ENCODE data around the gene ZNF398. TPM values are rescaled to one million over a fixed set of nuclear protein-coding genes. Genes with fewer than 3 reads are reported as not detected.
"Not testable (repeated sequence)": the region's sequence is repeated elsewhere in the genome, so short reads cannot be mapped to it uniquely, and the experiment has no call there.

Gene ZNF398
- total RNA-seq, 1 experiment from 2014 or later = 62.1 TPM

DNA sequence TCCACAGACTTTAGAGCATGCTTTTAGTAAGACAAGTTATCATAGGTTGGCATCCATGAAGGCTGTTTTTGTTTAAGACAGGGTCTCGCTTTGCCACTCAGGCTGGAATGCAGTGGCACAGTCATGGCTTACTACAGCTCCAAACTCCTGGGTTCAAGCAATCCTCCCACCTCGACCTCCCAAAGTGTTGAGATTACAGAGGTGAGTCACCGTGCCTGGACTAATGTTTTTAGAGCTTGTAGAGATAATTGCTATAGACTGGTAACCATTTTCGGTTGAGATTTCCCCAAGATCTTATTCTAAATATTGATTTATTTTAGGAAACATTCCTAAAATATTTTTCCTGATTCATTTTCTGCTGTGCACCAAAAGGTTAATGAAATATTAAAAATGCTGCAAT is 5.4 kb upstream of the ZNF398 start:
- H2BK120ac ChIP-seq (ENCODE audit: low read depth, low read length, poor library complexity, severe bottlenecking) = no peak overlapping the region
- whole genome bisulfite sequencing (ENCODE audit: extremely low coverage, insufficient read length, low lambda C conversion rate) = no CpG with 5 or more reads among the region's 4 CpGs
- no peak overlapping the region for H3K23ac ChIP-seq (ENCODE audit: insufficient read length, low read depth, low read length)
- no peak for TF ChIP-seq CTCF (conservative IDR thresholded peaks at IDR 0.05)
- peaks cover 4% of the 10 kb centered on the region for H3K23me2 ChIP-seq (ENCODE audit: insufficient read length, low read depth, low read length, poor library complexity, severe bottlenecking)
- H2BK5ac ChIP-seq (ENCODE audit: insufficient read length, low read length) = no peak overlapping the region
- peaks cover 32 to 40% of the 10 kb centered on the region in 2 experiments for H3K4me1 Mint-ChIP-seq
- no peak overlapping the region for H3K14ac ChIP-seq (ENCODE audit: insufficient read depth, low read length)
- H3K27me3 ChIP-seq (ENCODE audit: insufficient read depth, low read length) = no peaks in the 10 kb centered on the region
- H3K36me3 Mint-ChIP-seq (ENCODE audit: insufficient read depth in 1 of 3, low read depth in 3 of 3) = peaks cover 5 to 10% (median 8%) of the 10 kb centered on the region in 3 experiments
- no peak overlapping the region for H4K91ac ChIP-seq (ENCODE audit: insufficient read length, low read depth, low read length)
- H2BK12ac ChIP-seq (ENCODE audit: insufficient read length, low read depth, low read length) = no peak overlapping the region
- no peak overlapping the region for H3K4ac ChIP-seq (ENCODE audit: low read depth, low read length)
- no peaks in the 10 kb centered on the region for H3K79me2 ChIP-seq (ENCODE audit: insufficient read depth, low read length)
- no peak overlapping the region for H2AK5ac ChIP-seq (ENCODE audit: insufficient read length, low read length)
- no peak overlapping the region for H3K4me3 Mint-ChIP-seq
- H4K5ac ChIP-seq (ENCODE audit: insufficient read length, low read depth, low read length) = no peak overlapping the region
- no peak overlapping the region; a peak in 1 of 7 replicates for H3K27ac Mint-ChIP-seq
- H3K9ac ChIP-seq (ENCODE audit: extremely low read depth, insufficient read length, low read length) = no peak overlapping the region
- H2BK20ac ChIP-seq (ENCODE audit: low read depth, low read length, poor library complexity, severe bottlenecking) = no peak overlapping the region
- H3T11ph ChIP-seq (ENCODE audit: low read length) = no peak overlapping the region
- H4K8ac ChIP-seq (replicated peaks; ENCODE audit: insufficient read length, low read depth, low read length) = no peak overlapping the region
- H3K27me3 Mint-ChIP-seq (ENCODE audit: low read depth) = no peaks in the 10 kb centered on the region
- no peaks in the 10 kb centered on the region for H3K79me1 ChIP-seq (ENCODE audit: insufficient read depth, low read depth, low read length, poor library complexity, severe bottlenecking)
- H2BK15ac ChIP-seq (ENCODE audit: low read depth, low read length) = no peak overlapping the region
- H3K4me1 ChIP-seq (ENCODE audit: insufficient read depth, low read length) = peaks cover 2% of the 10 kb centered on the region; the same call in 1 of the 2 replicates
- H3K56ac ChIP-seq (ENCODE audit: insufficient read length, low read depth, low read length) = no peak overlapping the region
- no peak overlapping the region for H3K27ac ChIP-seq (ENCODE audit: insufficient read length, low read depth, low read length)
- H3K9me3 Mint-ChIP-seq = peaks cover 0 to 2% of the 10 kb centered on the region in 2 experiments; a peak in 2 of 5 replicates
- no peak for DNase-seq
- H3K18ac ChIP-seq (ENCODE audit: insufficient read length, low read depth, low read length) = no peak overlapping the region
- H4K20me1 ChIP-seq (ENCODE audit: control insufficient read depth, insufficient read depth, insufficient read length) = no peaks in the 10 kb centered on the region
- no peak overlapping the region for H3K4me2 ChIP-seq (ENCODE audit: insufficient read depth, insufficient read length, low read length)
- H2AFZ ChIP-seq (ENCODE audit: low read length) = no peak overlapping the region
- no peaks in the 10 kb centered on the region for H3K9me3 ChIP-seq (ENCODE audit: control insufficient read depth, low read depth, low read length)

DNA sequence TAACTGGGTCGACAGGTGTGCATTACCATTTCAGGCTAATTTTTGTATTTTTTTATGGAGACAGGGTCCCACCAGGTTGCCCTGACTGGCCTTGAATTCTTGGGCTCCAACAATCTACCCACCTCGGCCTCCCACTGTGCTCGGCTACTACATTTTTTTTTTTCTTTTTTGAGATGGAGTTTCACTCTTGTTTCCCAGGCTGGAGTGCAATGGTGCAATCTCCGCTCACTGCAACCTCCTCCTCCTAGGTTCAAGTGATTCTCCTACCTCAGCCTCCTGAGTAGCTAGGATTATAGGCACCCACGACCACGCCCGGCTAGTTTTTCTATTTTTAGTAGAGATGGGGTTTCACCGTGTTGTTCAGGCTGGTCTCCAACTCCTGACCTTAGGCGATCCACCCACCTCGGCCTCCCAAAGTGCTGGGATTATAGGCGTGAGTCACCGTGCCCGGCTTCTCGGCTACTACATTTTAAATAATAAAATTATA is 2.8 kb upstream of the ZNF398 start:
- H3K9me3 Mint-ChIP-seq; H3K27me3 Mint-ChIP-seq (ENCODE audit: low read depth); H2BK15ac ChIP-seq (ENCODE audit: low read depth, low read length); H2BK120ac ChIP-seq (ENCODE audit: low read depth, low read length, poor library complexity, severe bottlenecking); DNase-seq; H3K79me1 ChIP-seq (ENCODE audit: insufficient read depth, low read depth, low read length, poor library complexity, severe bottlenecking); H2AK5ac ChIP-seq (ENCODE audit: insufficient read length, low read length); H3K27me3 ChIP-seq (ENCODE audit: insufficient read depth, low read length); H2BK12ac ChIP-seq (ENCODE audit: insufficient read length, low read depth, low read length); H3K9me3 ChIP-seq (ENCODE audit: control insufficient read depth, low read depth, low read length); H3K14ac ChIP-seq (ENCODE audit: insufficient read depth, low read length); H3K9ac ChIP-seq (ENCODE audit: extremely low read depth, insufficient read length, low read length); H3K4ac ChIP-seq (ENCODE audit: low read depth, low read length); H3T11ph ChIP-seq (ENCODE audit: low read length); H4K91ac ChIP-seq (ENCODE audit: insufficient read length, low read depth, low read length); H2BK5ac ChIP-seq (ENCODE audit: insufficient read length, low read length); H2BK20ac ChIP-seq (ENCODE audit: low read depth, low read length, poor library complexity, severe bottlenecking); H4K8ac ChIP-seq (replicated peaks; ENCODE audit: insufficient read length, low read depth, low read length); H4K5ac ChIP-seq (ENCODE audit: insufficient read length, low read depth, low read length); H3K56ac ChIP-seq (ENCODE audit: insufficient read length, low read depth, low read length); H3K4me1 ChIP-seq (ENCODE audit: insufficient read depth, low read length); H3K23ac ChIP-seq (ENCODE audit: insufficient read length, low read depth, low read length); H2AFZ ChIP-seq (ENCODE audit: low read length); H4K20me1 ChIP-seq (ENCODE audit: control insufficient read depth, insufficient read depth, insufficient read length): not testable (repeated sequence)
- Histone ChIP-seq H3K23me2 (ENCODE audit: insufficient read length, low read depth, low read length, poor library complexity, severe bottlenecking) (peaks cover 12% of the 10 kb centered on the region), H3K27ac (ENCODE audit: insufficient read length, low read depth, low read length) (peak overlapping the region; percentile 100), H3K79me2 (ENCODE audit: insufficient read depth, low read length) (peaks cover 16% of the 10 kb centered on the region; the same call in 1 of the 2 replicates), H3K4me2 (ENCODE audit: insufficient read depth, insufficient read length, low read length) (peak overlapping the region; percentile 100), H3K18ac (ENCODE audit: insufficient read length, low read depth, low read length) (peak overlapping the region; percentile 57)
- WGBS (ENCODE audit: extremely low coverage, insufficient read length, low lambda C conversion rate) = no CpG with 5 or more reads among the region's 14 CpGs
- Mint-ChIP-seq H3K36me3 (ENCODE audit: insufficient read depth in 1 of 3, low read depth in 3 of 3) (peaks cover 4 to 16% (median 8%) of the 10 kb centered on the region in 3 experiments; a peak in 6 of 7 replicates), H3K27ac (peak overlapping the region; percentile 91 to 97 (median 95)), H3K4me1 (peaks cover 34 to 49% of the 10 kb centered on the region in 2 experiments), H3K4me3 (peak overlapping the region; percentile 49 to 56; a peak in 3 of 5 replicates)

All from H9 (cell line).